Sigmoid colon (tissue), 7 donors: Measurements from ENCODE around the gene MSLN. TPM values are rescaled to one million over a fixed set of nuclear protein-coding genes. Genes with fewer than 3 reads are reported as not detected.

ENCODE experiments used
- DNase-seq: peaks from one replicate; pipeline ENCODE4 v3.0.0-alpha.2; 2019
- H3K27ac ChIP-seq, 4 donors: fragments of 200-600 bp; sonication (generic); one replicate each; pipeline ENCODE4 v1.5.1; 2016 to 2019; ENCODE audit warnings: mild to moderate bottlenecking in 1 of 4
- H3K27me3 ChIP-seq, 3 donors: fragments of 200-600 bp; sonication (generic); one replicate each; pipeline ENCODE4 v1.5.1; 2019; ENCODE audit warnings: mild to moderate bottlenecking in 1 of 3
- H3K36me3 ChIP-seq, 4 donors: fragments of 200-600 bp; sonication (generic); one replicate each; pipeline ENCODE4 v1.5.1; 2016 to 2019
- H3K4me1 ChIP-seq, 4 donors: fragments of 200-600 bp; sonication (generic); one replicate each; pipeline ENCODE4 v1.5.1; 2017 to 2019
- H3K4me3 ChIP-seq, 4 donors: fragments of 200-600 bp; sonication (generic); one replicate each; pipeline ENCODE4 v1.5.1; 2017 to 2019; ENCODE audit warnings: mild to moderate bottlenecking in 2 of 4, moderate library complexity in 1 of 4
- H3K9me3 ChIP-seq, 4 donors: fragments of 200-600 bp in 3 of 4; sonication (generic) in 3 of 4; one replicate each; pipeline versions ENCODE4 v1.5.1 to v1.6.1; 2013 to 2019
- EP300 ChIP-seq, 4 donors: sonication (generic); formaldehyde crosslinking; IDR thresholded peaks; one replicate each; pipeline ENCODE4 v1.6.1; 2017; ENCODE audit warnings: antibody characterized with exemption in 4 of 4
- POLR2A ChIP-seq, 2 donors: fragments of 450-650 bp; IDR thresholded peaks; one replicate each; pipeline ENCODE4 v1.6.1; 2016; ENCODE audit warnings: antibody characterized with exemption in 2 of 2, mild to moderate bottlenecking in 2 of 2, moderate library complexity in 2 of 2
- POLR2AphosphoS5 ChIP-seq, 4 donors: sonication (generic); formaldehyde crosslinking; IDR thresholded peaks; one replicate each; pipeline ENCODE4 v1.6.1; 2017; ENCODE audit warnings: antibody characterized with exemption in 4 of 4
- WGBS, 2 donors: extraction: QIAGEN DNeasy Blood & Tissue Kit; methylation state at CpG; one replicate each; pipeline ENCODE4 v1.1.7; 2013; 5-methylcytosine and 5-hydroxymethylcytosine counted together
- intact Hi-C: fragments of 100-400 bp; cut with DNase I; formaldehyde crosslinking; loops from one replicate; pipeline ENCODE4 v1.15.1; 2023
- polyA plus RNA-seq, 3 donors: library from polyadenylated mRNA; stranded (reverse); fragments of 200-250 nt; gene quantifications; one replicate each; pipeline ENCODE4 v1.2.3, GENCODE V29; 2013
- total RNA-seq, 4 donors: library from RNA; depleted of rRNA; stranded (reverse); fragments of >200 nt; gene quantifications; one replicate each; pipeline ENCODE4 v1.1.0, GENCODE V29; 2016
- TF ChIP-seq, protein P1 (sequence below), 4 experiments: fragments of 450-650 bp in 3 of 4; fragments of 200-600 bp in 1 of 4; IDR thresholded peaks; one replicate each; pipeline ENCODE4 v1.5.1; 2016 to 2019; ENCODE audit warnings: antibody characterized with exemption in 4 of 4, mild to moderate bottlenecking in 3 of 4, moderate library complexity in 2 of 4
- donor health status: healthy with polysubstance abuse.
- donor health status: Bipolar disorder and iron deficiency.
- donor health status: healthy.

Gene MSLN
- total and polyA plus RNA-seq, 7 donors, result 0.54 to 3.5 (median 1.2) TPM; not detected in 3

- H3K4me3 ChIP-seq, result no peak overlapping the region
- intact Hi-C loops, result no loop called here
- no peaks in the 10 kb centered on the region for H3K9me3 ChIP-seq
- no peak for DNase-seq
- H3K27me3 ChIP-seq, result peaks cover 0 to 69% (median 45%) of the 10 kb centered on the region in 3 donors
- 25 to 31% methylated on average over 16 of the region's 16 CpGs for WGBS, 2 donors
- H3K36me3 ChIP-seq, result no peaks in the 10 kb centered on the region
- H3K4me1 ChIP-seq, result no peaks in the 10 kb centered on the region
- TF ChIP-seq POLR2AphosphoS5 (IDR thresholded peaks at IDR 0.05) (no peak), POLR2A (IDR thresholded peaks at IDR 0.05) (no peak), EP300 (IDR thresholded peaks at IDR 0.05) (no peak)
- TF ChIP-seq, protein P1, sequence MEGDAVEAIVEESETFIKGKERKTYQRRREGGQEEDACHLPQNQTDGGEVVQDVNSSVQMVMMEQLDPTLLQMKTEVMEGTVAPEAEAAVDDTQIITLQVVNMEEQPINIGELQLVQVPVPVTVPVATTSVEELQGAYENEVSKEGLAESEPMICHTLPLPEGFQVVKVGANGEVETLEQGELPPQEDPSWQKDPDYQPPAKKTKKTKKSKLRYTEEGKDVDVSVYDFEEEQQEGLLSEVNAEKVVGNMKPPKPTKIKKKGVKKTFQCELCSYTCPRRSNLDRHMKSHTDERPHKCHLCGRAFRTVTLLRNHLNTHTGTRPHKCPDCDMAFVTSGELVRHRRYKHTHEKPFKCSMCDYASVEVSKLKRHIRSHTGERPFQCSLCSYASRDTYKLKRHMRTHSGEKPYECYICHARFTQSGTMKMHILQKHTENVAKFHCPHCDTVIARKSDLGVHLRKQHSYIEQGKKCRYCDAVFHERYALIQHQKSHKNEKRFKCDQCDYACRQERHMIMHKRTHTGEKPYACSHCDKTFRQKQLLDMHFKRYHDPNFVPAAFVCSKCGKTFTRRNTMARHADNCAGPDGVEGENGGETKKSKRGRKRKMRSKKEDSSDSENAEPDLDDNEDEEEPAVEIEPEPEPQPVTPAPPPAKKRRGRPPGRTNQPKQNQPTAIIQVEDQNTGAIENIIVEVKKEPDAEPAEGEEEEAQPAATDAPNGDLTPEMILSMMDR (IDR thresholded peaks at IDR 0.05), result no peak
- no peak overlapping the region for H3K27ac ChIP-seq
Measured at GRCh38 chr16:777826-778225, 17.3 kb downstream of the MSLN start.

DNA sequence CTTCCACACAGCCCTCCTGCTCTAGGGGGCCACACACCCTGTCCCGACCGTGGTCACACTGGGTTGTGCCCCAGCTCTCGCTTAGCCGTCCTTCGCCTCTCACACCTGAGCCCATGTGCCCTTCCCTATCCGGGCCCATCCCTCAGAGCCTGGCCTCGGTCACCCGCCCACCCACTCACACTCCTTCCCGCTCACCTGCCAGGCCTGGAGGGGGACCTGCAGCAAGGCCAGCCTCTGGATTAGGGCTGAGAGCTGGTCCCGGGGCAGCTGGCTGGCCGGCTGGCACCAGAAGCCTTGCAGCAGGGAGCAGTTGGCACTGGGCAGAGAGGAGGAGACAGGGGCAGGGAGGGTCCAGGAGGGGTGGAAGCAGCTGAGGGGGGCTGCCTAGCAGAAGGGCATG lies 17.9 kb downstream of the MSLN start:
- TF ChIP-seq POLR2AphosphoS5 (IDR thresholded peaks at IDR 0.05) (no peak), POLR2A (IDR thresholded peaks at IDR 0.05) (no peak), EP300 (IDR thresholded peaks at IDR 0.05) (no peak)
- TF ChIP-seq, protein P1 (IDR thresholded peaks at IDR 0.05), result no peak

GRCh38 chr16:778909-779527 lies 18.5 kb downstream of the MSLN start:
- Histone ChIP-seq H3K4me3 (no peak overlapping the region), H3K4me1 (peaks cover 0 to 6% (median 2%) of the 10 kb centered on the region in 4 donors), H3K27ac (no peak overlapping the region), H3K36me3 (no peaks in the 10 kb centered on the region), H3K27me3 (peaks cover 0 to 74% (median 50%) of the 10 kb centered on the region in 3 donors), H3K9me3 (no peaks in the 10 kb centered on the region)
- TF ChIP-seq POLR2AphosphoS5 (IDR thresholded peaks at IDR 0.05) (no peak), POLR2A (IDR thresholded peaks at IDR 0.05) (no peak), EP300 (IDR thresholded peaks at IDR 0.05) (no peak)
- TF ChIP-seq, protein P1 (IDR thresholded peaks at IDR 0.05), result no peak
- 75 to 88% methylated on average over 6 of the region's 6 CpGs for WGBS, 2 donors
- intact Hi-C loops, result no loop called here
- DNase-seq, result no peak

More for the DNA sequence above, 17.9 kb downstream of the MSLN start:
- Histone ChIP-seq H3K9me3 (no peaks in the 10 kb centered on the region), H3K4me3 (no peak overlapping the region), H3K27me3 (peaks cover 0 to 74% (median 50%) of the 10 kb centered on the region in 3 donors), H3K36me3 (no peaks in the 10 kb centered on the region), H3K27ac (no peak overlapping the region), H3K4me1 (peaks cover 0 to under 1% (median 0%) of the 10 kb centered on the region in 4 donors)
- WGBS, 2 donors, result 69 to 82% methylated on average over 11 of the region's 11 CpGs
- intact Hi-C loops, result no loop called here
- no peak for DNase-seq

DNA sequence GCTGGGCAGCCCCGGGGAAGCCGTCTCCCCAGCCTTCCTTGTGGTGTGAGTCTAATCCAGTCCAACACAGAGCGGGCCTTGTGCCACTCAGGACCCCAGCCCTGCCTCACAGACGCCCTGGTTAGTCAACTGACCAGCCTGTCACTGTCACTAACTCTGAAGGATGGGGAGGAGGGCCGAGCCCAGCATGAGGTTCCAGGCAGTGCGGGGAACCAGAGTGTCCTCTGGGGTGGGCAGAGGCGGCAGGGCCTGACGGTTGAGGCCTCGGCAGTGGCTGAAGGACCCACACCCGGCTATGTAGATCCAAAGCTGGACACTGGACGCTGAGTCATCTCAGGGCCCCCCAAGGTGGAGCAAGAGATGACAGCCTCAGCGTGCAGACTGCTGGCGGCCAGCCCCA lies 19.0 kb downstream of the MSLN start:
- H3K4me3 ChIP-seq, result no peak overlapping the region
- no peak for DNase-seq
- no peak overlapping the region for H3K27ac ChIP-seq
- H3K9me3 ChIP-seq, result no peaks in the 10 kb centered on the region
- H3K4me1 ChIP-seq, result peaks cover 0 to 7% (median 2%) of the 10 kb centered on the region in 4 donors
- intact Hi-C loops, result no loop called here
- H3K27me3 ChIP-seq, result peaks cover 0 to 72% (median 50%) of the 10 kb centered on the region in 3 donors
- WGBS, 2 donors, result 71 to 76% methylated on average over 13 of the region's 13 CpGs
- no peaks in the 10 kb centered on the region for H3K36me3 ChIP-seq
- TF ChIP-seq POLR2A (IDR thresholded peaks at IDR 0.05) (no peak), EP300 (IDR thresholded peaks at IDR 0.05) (no peak), POLR2AphosphoS5 (IDR thresholded peaks at IDR 0.05) (no peak)
- TF ChIP-seq, protein P1 (IDR thresholded peaks at IDR 0.05), result no peak
